Gastrocnemius medialis (tissue), 4 donors: Measurements from ENCODE around the gene ATF6.

Source experiments
- CTCF ChIP-seq, 5 experiments: fragments of 450-650 bp in 3 of 5; fragments of 200-600 bp in 2 of 5; sonication (generic) in 2 of 5; IDR thresholded peaks in 4 of 5; conservative IDR thresholded peaks in 1 of 5; 1 replicate in 4 of 5; 2 replicates in 1 of 5; pipeline ENCODE4 v1.5.1; 2016 to 2019; ENCODE audit warnings: antibody characterized with exemption in 5 of 5, mild to moderate bottlenecking in 3 of 5, moderate library complexity in 3 of 5
- POLR2A ChIP-seq, 2 donors: fragments of 450-650 bp; IDR thresholded peaks; one replicate each; pipeline ENCODE4 v1.6.1; 2017; ENCODE audit warnings: antibody characterized with exemption in 2 of 2, mild to moderate bottlenecking in 2 of 2, moderate library complexity in 2 of 2

- no peak for TF ChIP-seq CTCF (IDR thresholded peaks at IDR 0.05 in 4 of 5, conservative IDR thresholded peaks at IDR 0.05 in 1 of 5)
- no peak for TF ChIP-seq POLR2A (IDR thresholded peaks at IDR 0.05)
These were observed 161.9 kb downstream of the ATF6 start for GRCh38 chr1:161928056-161928455.
